H1 (cell line): Measurements from ENCODE around the gene POGZ.
"Not testable (repeated sequence)": the region's sequence is repeated elsewhere in the genome, so short reads cannot be mapped to it uniquely, and the experiment has no call there.

ENCODE experiments used
- POLR2AphosphoS5 ChIP-seq: IDR thresholded peaks from 2 replicates; pipeline ENCODE4 v1.6.1; 2011; ENCODE audit warnings: low read depth, low read length
- RXRA ChIP-seq: IDR thresholded peaks from 2 replicates; pipeline ENCODE4 v1.6.1; 2011; ENCODE audit warnings: low read depth, mild to moderate bottlenecking, low read length, moderate library complexity; ENCODE audit not compliant: insufficient read depth
- TCF12 ChIP-seq: IDR thresholded peaks from 2 replicates; pipeline ENCODE4 v1.6.1; 2011; ENCODE audit warnings: low read depth, mild to moderate bottlenecking, low read length
- ZNF274 ChIP-seq: IDR thresholded peaks from 2 replicates; pipeline ENCODE4 v1.7.0; 2012; ENCODE audit warnings: low read length, borderline replicate concordance; ENCODE audit errors: extremely low read depth
- TF ChIP-seq, protein P1 (sequence below), 3 experiments: IDR thresholded peaks; 1 replicate in 2 of 3; 2 replicates in 1 of 3; pipeline versions ENCODE4 v1.5.1 to v1.6.1; 2011; ENCODE audit warnings: low read length in 3 of 3, mild to moderate bottlenecking in 3 of 3, inconsistent platforms in 2 of 3, low read depth in 1 of 3, moderate library complexity in 1 of 3; ENCODE audit not compliant: insufficient read depth in 1 of 3; ENCODE audit errors: control extremely low read depth in 1 of 3
- TF ChIP-seq, protein P2 (sequence below): fragments of 300-600 bp; sonication (generic); IDR thresholded peaks from 2 replicates; pipeline ENCODE4 v1.7.1; 2012; ENCODE audit warnings: low read length, moderate library complexity, mild to moderate bottlenecking, inconsistent platforms; ENCODE audit not compliant: insufficient replicate concordance

DNA sequence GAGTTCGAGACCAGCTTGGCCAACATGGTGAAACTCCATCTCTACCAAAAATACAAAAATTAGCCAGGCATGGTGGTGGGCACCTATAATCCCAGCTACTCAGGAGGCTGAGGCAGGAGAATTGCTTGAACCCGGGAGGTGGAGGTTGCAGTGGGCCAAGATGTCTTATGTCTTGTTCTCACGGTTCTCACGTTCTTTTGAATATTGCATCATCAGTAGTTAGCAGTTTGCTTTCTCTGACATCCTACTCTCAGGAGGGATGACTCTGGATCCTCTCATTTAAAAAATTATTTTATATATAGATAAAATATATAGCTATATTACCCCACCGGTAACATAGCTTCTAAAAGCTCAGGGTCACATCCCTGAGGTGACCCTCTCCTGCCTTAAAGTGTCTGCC is 63.0 kb downstream of the POGZ start:
- TF ChIP-seq, protein P1, sequence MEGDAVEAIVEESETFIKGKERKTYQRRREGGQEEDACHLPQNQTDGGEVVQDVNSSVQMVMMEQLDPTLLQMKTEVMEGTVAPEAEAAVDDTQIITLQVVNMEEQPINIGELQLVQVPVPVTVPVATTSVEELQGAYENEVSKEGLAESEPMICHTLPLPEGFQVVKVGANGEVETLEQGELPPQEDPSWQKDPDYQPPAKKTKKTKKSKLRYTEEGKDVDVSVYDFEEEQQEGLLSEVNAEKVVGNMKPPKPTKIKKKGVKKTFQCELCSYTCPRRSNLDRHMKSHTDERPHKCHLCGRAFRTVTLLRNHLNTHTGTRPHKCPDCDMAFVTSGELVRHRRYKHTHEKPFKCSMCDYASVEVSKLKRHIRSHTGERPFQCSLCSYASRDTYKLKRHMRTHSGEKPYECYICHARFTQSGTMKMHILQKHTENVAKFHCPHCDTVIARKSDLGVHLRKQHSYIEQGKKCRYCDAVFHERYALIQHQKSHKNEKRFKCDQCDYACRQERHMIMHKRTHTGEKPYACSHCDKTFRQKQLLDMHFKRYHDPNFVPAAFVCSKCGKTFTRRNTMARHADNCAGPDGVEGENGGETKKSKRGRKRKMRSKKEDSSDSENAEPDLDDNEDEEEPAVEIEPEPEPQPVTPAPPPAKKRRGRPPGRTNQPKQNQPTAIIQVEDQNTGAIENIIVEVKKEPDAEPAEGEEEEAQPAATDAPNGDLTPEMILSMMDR (IDR thresholded peaks at IDR 0.05; ENCODE audit: control extremely low read depth in 1 of 3, insufficient read depth in 1 of 3, low read depth in 1 of 3, low read length in 3 of 3): not testable (repeated sequence)
- not testable (repeated sequence) for TF ChIP-seq TCF12, POLR2AphosphoS5, RXRA, ZNF274
- TF ChIP-seq, protein P2, sequence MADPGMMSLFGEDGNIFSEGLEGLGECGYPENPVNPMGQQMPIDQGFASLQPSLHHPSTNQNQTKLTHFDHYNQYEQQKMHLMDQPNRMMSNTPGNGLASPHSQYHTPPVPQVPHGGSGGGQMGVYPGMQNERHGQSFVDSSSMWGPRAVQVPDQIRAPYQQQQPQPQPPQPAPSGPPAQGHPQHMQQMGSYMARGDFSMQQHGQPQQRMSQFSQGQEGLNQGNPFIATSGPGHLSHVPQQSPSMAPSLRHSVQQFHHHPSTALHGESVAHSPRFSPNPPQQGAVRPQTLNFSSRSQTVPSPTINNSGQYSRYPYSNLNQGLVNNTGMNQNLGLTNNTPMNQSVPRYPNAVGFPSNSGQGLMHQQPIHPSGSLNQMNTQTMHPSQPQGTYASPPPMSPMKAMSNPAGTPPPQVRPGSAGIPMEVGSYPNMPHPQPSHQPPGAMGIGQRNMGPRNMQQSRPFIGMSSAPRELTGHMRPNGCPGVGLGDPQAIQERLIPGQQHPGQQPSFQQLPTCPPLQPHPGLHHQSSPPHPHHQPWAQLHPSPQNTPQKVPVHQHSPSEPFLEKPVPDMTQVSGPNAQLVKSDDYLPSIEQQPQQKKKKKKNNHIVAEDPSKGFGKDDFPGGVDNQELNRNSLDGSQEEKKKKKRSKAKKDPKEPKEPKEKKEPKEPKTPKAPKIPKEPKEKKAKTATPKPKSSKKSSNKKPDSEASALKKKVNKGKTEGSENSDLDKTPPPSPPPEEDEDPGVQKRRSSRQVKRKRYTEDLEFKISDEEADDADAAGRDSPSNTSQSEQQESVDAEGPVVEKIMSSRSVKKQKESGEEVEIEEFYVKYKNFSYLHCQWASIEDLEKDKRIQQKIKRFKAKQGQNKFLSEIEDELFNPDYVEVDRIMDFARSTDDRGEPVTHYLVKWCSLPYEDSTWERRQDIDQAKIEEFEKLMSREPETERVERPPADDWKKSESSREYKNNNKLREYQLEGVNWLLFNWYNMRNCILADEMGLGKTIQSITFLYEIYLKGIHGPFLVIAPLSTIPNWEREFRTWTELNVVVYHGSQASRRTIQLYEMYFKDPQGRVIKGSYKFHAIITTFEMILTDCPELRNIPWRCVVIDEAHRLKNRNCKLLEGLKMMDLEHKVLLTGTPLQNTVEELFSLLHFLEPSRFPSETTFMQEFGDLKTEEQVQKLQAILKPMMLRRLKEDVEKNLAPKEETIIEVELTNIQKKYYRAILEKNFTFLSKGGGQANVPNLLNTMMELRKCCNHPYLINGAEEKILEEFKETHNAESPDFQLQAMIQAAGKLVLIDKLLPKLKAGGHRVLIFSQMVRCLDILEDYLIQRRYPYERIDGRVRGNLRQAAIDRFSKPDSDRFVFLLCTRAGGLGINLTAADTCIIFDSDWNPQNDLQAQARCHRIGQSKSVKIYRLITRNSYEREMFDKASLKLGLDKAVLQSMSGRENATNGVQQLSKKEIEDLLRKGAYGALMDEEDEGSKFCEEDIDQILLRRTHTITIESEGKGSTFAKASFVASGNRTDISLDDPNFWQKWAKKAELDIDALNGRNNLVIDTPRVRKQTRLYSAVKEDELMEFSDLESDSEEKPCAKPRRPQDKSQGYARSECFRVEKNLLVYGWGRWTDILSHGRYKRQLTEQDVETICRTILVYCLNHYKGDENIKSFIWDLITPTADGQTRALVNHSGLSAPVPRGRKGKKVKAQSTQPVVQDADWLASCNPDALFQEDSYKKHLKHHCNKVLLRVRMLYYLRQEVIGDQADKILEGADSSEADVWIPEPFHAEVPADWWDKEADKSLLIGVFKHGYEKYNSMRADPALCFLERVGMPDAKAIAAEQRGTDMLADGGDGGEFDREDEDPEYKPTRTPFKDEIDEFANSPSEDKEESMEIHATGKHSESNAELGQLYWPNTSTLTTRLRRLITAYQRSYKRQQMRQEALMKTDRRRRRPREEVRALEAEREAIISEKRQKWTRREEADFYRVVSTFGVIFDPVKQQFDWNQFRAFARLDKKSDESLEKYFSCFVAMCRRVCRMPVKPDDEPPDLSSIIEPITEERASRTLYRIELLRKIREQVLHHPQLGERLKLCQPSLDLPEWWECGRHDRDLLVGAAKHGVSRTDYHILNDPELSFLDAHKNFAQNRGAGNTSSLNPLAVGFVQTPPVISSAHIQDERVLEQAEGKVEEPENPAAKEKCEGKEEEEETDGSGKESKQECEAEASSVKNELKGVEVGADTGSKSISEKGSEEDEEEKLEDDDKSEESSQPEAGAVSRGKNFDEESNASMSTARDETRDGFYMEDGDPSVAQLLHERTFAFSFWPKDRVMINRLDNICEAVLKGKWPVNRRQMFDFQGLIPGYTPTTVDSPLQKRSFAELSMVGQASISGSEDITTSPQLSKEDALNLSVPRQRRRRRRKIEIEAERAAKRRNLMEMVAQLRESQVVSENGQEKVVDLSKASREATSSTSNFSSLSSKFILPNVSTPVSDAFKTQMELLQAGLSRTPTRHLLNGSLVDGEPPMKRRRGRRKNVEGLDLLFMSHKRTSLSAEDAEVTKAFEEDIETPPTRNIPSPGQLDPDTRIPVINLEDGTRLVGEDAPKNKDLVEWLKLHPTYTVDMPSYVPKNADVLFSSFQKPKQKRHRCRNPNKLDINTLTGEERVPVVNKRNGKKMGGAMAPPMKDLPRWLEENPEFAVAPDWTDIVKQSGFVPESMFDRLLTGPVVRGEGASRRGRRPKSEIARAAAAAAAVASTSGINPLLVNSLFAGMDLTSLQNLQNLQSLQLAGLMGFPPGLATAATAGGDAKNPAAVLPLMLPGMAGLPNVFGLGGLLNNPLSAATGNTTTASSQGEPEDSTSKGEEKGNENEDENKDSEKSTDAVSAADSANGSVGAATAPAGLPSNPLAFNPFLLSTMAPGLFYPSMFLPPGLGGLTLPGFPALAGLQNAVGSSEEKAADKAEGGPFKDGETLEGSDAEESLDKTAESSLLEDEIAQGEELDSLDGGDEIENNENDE: not testable (repeated sequence)
